H1 (cell line): Measurements from ENCODE around the gene RIPOR3. TPM values are rescaled to one million over a fixed set of nuclear protein-coding genes. Genes with fewer than 3 reads are reported as not detected.

Source experiments
- CHD1 ChIP-seq: IDR thresholded peaks from 2 replicates; pipeline ENCODE4 v1.6.1; 2012; ENCODE audit warnings: low read depth, low read length, improper control_type of control experiment
- JUN ChIP-seq: IDR thresholded peaks from 2 replicates; pipeline ENCODE4 v1.6.1; 2011; ENCODE audit warnings: low read depth, mild to moderate bottlenecking, improper control_type of control experiment, low read length
- polyA plus RNA-seq, 7 experiments: library from polyadenylated mRNA; depleted of rRNA in 3 of 7; stranded (reverse) in 5 of 7; unstranded in 2 of 7; fragments of >200 nt in 5 of 7; fragments of 200-250 nt in 2 of 7; gene quantifications; 1 replicate in 5 of 7; 2 replicates in 1 of 7; 4 replicates in 1 of 7; pipeline versions ENCODE4 v1.2.1 to v1.2.3, GENCODE V29; 2011 to 2013; ENCODE audit warnings: missing spikeins in 2 of 7, mixed read lengths in 2 of 7
- total RNA-seq: library from RNA; stranded (reverse); fragmentation: NEBNext Ultra II Directional; extraction: Animal tissue kit (Norgen Biotek cat#: 25700); gene quantifications from 2 replicates; pipeline ENCODE4 v1.2.1, GENCODE V29; 2021
- TF ChIP-seq, protein P1 (sequence below): fragments of 300-600 bp; sonication (generic); IDR thresholded peaks from 2 replicates; pipeline ENCODE4 v1.7.1; 2012; ENCODE audit warnings: low read length, moderate library complexity, mild to moderate bottlenecking, inconsistent platforms; ENCODE audit not compliant: insufficient replicate concordance

The RIPOR3 gene
- total and polyA plus RNA-seq, 2 of the 8 experiments (the other 6 are each of a cell fraction or from before 2014, with no cell fraction given) = 3.6 to 4.5 TPM

DNA sequence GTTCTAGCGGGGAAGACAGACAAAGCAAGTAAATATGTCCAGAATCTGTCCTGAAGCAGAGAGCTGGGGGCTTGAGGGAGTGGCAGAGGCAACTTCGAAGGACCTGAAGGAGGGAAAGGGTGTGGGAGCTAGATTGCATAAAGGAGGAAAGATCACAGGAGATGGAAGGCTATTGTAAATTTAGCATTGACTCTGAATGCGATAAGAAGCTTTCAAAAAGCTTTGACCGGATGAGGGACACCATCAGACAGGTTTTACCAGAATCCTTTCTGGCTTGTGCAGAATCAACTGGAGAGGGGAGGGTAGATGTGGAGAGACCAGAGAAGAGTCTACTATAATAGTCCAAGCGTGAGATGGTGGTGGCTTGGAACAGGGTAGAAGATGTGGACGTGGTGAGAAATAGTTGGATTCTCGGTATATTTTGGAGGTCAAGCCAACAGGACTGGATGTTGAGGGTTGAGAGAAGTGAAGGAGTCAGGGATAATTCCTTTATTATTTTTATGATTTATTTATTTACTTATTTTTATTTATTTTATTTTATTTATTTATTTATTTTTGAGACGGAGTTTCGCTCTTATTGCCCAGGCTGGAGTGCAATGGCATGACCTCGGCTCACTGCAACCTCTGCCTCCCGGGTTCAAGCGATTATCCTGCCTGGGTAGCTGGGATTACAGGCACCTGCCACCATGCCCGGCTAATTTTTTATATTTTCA, 19.9 kb upstream of the RIPOR3 start (continued):
- TF ChIP-seq, protein P1, sequence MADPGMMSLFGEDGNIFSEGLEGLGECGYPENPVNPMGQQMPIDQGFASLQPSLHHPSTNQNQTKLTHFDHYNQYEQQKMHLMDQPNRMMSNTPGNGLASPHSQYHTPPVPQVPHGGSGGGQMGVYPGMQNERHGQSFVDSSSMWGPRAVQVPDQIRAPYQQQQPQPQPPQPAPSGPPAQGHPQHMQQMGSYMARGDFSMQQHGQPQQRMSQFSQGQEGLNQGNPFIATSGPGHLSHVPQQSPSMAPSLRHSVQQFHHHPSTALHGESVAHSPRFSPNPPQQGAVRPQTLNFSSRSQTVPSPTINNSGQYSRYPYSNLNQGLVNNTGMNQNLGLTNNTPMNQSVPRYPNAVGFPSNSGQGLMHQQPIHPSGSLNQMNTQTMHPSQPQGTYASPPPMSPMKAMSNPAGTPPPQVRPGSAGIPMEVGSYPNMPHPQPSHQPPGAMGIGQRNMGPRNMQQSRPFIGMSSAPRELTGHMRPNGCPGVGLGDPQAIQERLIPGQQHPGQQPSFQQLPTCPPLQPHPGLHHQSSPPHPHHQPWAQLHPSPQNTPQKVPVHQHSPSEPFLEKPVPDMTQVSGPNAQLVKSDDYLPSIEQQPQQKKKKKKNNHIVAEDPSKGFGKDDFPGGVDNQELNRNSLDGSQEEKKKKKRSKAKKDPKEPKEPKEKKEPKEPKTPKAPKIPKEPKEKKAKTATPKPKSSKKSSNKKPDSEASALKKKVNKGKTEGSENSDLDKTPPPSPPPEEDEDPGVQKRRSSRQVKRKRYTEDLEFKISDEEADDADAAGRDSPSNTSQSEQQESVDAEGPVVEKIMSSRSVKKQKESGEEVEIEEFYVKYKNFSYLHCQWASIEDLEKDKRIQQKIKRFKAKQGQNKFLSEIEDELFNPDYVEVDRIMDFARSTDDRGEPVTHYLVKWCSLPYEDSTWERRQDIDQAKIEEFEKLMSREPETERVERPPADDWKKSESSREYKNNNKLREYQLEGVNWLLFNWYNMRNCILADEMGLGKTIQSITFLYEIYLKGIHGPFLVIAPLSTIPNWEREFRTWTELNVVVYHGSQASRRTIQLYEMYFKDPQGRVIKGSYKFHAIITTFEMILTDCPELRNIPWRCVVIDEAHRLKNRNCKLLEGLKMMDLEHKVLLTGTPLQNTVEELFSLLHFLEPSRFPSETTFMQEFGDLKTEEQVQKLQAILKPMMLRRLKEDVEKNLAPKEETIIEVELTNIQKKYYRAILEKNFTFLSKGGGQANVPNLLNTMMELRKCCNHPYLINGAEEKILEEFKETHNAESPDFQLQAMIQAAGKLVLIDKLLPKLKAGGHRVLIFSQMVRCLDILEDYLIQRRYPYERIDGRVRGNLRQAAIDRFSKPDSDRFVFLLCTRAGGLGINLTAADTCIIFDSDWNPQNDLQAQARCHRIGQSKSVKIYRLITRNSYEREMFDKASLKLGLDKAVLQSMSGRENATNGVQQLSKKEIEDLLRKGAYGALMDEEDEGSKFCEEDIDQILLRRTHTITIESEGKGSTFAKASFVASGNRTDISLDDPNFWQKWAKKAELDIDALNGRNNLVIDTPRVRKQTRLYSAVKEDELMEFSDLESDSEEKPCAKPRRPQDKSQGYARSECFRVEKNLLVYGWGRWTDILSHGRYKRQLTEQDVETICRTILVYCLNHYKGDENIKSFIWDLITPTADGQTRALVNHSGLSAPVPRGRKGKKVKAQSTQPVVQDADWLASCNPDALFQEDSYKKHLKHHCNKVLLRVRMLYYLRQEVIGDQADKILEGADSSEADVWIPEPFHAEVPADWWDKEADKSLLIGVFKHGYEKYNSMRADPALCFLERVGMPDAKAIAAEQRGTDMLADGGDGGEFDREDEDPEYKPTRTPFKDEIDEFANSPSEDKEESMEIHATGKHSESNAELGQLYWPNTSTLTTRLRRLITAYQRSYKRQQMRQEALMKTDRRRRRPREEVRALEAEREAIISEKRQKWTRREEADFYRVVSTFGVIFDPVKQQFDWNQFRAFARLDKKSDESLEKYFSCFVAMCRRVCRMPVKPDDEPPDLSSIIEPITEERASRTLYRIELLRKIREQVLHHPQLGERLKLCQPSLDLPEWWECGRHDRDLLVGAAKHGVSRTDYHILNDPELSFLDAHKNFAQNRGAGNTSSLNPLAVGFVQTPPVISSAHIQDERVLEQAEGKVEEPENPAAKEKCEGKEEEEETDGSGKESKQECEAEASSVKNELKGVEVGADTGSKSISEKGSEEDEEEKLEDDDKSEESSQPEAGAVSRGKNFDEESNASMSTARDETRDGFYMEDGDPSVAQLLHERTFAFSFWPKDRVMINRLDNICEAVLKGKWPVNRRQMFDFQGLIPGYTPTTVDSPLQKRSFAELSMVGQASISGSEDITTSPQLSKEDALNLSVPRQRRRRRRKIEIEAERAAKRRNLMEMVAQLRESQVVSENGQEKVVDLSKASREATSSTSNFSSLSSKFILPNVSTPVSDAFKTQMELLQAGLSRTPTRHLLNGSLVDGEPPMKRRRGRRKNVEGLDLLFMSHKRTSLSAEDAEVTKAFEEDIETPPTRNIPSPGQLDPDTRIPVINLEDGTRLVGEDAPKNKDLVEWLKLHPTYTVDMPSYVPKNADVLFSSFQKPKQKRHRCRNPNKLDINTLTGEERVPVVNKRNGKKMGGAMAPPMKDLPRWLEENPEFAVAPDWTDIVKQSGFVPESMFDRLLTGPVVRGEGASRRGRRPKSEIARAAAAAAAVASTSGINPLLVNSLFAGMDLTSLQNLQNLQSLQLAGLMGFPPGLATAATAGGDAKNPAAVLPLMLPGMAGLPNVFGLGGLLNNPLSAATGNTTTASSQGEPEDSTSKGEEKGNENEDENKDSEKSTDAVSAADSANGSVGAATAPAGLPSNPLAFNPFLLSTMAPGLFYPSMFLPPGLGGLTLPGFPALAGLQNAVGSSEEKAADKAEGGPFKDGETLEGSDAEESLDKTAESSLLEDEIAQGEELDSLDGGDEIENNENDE = no peak
- TF ChIP-seq CHD1 (no peak), JUN (no peak)
